Muscle of back (tissue), 11 donors: ENCODE data around the gene TMEM92. TPM values are rescaled to one million over a fixed set of nuclear protein-coding genes. Genes with fewer than 3 reads are reported as not detected.
"Not testable (repeated sequence)": the region's sequence is repeated elsewhere in the genome, so short reads cannot be mapped to it uniquely, and the experiment has no call there.

Experiments used
- DNase-seq, 3 donors: peaks; one replicate each; pipeline versions ENCODE4 v3.0.0 to v3.0.0-alpha.2; 2013
- polyA plus RNA-seq, 10 donors: library from polyadenylated mRNA; unstranded; fragments of 120-200 nt; gene quantifications; one replicate each; pipeline ENCODE4 v1.2.1, GENCODE V29; 2013; ENCODE audit not compliant: insufficient read length in 10 of 10

TMEM92 gene
- polyA plus RNA-seq, 10 donors = 0.64 to 2.1 (median 1.3) TPM

GRCh38 chr17:50273654-50274040, 619 bp upstream of the TMEM92 start:
- DNase-seq = no peak

DNA sequence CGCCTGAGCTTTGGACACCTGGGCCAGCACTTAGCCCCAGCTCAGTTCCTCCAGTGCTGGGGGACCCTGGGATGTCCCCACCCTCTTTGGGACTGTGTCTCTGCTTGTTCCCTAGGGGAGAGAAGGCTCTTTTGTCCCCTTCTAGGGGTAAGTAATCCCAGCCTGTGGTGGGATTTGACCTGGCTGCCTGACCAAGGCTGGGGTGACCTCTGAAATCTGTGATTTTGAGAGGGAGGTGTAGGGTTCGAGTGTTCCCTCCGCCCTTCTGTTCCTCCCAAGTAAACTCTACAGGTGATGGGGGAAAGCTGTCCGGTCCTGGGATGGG, 593 bp downstream of the TMEM92 start:
- no peak for DNase-seq

- no peak for DNase-seq
Observed at GRCh38 chr17:50275279-50275678, 1.0 kb downstream of the TMEM92 start.

GRCh38 chr17:50276588-50277356, 2.5 kb downstream of the TMEM92 start:
- no peak for DNase-seq

DNA sequence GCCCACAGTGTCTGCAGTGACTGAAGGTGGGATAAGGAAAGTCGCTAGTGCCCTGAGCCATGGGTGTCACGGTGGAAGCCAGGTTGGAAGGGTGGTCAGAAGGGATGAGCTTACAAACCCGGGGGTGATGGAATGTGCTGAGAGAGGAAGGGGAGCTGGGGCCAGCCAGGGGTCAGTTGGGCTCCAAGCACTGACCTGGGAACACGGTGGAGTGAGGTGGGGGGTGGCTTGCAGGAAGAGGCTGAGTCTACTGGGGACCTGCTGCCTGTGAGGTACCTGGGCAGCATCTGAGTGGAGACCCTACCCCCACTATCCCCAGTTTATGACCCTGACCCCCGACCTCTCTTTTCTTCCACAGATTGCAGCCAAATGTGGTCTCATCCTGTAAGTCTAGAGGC, 3.1 kb downstream of the TMEM92 start:
- no peak for DNase-seq

DNA sequence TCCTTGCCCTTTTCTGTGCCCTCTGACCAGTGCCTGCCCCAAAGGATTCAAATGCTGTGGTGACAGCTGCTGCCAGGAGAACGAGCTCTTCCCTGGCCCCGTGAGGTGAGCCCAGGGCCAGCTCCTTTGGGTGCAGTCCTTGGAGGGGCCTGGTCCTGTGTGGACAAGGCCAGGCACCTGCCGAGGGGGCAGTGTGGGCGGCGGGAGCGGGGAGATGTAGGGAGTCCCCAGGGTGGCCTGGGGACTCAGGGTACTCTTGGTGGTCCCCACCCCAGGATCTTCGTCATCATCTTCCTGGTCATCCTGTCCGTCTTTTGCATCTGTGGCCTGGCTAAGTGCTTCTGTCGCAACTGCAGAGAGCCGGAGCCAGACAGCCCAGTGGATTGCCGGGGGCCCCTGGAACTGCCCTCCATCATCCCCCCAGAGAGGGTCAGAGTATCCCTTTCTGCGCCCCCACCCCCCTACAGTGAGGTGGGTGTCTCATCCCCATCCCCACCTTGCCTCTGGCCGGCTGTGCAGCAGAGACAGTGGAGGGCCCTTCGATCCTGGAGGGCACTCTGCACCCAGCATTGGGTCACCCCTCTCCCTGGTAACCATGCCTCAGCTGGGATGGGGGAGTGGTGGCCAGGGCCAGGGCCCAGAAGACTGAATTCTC, 4.4 kb downstream of the TMEM92 start:
- DNase-seq = no peak

- no peak for DNase-seq
Observed at GRCh38 chr17:50279181-50279526, 4.9 kb downstream of the TMEM92 start.

DNA sequence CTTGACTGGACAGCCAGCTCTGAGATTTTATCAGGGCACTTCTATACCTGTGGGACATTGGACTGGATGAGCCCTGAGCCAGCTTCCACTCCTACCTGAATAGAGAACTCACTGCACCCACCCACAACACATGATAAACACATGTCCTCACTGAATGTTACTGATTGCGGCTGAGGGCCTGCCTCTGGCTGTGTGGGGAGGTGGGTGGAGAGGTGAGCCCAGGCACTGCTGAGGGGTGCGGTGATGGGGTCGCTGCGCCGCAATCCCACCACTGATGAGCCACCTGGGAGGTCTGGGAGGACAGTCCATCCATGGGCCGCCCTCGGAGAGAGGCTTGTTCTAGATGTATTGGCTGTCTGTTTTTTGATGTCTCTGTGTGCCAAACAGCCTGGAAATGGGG, 5.4 kb downstream of the TMEM92 start:
- no peak for DNase-seq

DNA sequence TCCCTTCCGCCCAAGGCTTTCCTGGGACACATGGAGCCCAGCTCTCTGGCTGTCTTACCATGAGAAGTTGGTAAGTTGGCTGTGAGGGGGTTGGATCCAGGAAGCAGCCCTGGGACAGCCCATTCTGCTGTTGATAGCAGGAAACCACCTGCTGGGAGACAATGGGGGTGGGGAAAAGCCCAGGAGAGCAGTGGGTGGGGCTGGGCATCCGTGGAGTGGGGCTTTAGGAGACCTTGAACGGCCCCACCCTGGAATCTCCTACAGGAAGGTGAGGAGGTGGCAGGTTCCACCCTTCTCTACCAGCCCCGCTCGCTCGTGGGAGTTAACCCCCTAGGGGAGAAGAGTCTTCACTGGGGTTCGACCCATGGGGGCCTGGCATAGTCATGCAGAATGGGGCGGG, 5.8 kb downstream of the TMEM92 start:
- DNase-seq = no peak

DNA sequence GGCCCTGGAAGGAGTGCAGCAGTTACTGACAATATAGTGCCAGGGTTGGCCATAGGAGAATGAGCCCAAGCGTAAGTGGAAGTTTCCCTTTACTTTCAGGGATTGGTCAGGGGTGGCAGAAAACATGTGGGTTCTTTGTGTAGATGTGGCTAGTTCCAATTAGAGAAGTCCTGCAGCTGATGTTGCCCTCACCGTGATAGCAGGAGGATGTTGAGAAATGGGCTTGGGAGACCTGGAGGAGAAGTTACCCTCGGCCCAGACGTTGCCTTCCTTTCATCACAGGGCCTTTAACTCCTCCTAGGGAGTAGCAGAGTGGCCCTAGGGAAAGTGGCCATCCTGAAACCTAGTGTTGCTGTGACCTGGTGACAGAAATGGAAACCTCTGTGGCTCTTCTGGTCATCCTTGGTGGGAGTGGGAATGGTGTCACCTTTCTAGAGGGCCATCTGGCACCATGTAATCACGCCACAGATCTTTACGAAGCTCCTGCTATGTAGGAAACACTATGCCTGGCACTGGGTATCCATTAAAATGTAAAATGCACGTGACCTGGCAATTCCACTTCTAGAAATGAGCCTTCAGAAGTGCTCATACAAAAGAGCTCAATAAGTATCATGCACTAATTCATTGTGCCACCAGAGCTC, 6.7 kb downstream of the TMEM92 start:
- no peak for DNase-seq

DNA sequence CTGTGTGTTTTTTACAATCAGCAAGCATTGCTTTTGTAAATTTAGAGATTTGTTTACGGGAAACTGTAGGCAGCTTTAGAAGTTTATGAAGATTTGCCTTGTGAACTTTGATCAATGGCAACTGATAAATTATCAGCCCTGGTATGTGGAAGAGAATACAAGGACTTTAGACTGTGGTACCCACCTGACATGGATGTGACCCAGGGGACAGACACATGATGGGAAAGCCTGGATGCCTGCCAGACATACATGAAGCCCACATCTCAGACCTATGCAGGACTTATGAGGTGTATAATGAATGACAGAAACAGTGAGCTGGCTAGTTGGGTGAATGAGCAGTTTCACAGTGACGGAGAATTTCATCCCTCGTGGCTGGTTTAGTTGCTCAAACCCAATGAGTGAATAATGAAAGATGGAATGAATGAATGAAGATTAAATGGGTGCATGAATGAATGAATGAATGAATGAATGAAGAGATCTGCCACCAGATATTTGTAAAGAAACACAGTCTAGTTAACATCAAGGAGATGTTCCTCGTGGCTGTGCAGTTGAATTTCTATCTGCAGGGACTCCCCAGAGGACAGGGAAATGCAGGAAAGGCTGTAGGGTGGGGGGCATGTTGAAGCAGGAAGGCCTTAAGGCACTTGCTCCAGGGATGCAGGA, 7.6 kb downstream of the TMEM92 start:
- no peak for DNase-seq

- no peak for DNase-seq
Observed at GRCh38 chr17:50283246-50283645, 9.0 kb downstream of the TMEM92 start.

- DNase-seq = no peak
Observed at GRCh38 chr17:50283714-50284113, 9.4 kb downstream of the TMEM92 start.

GRCh38 chr17:50285941-50286340, 11.7 kb downstream of the TMEM92 start:
- no peak for DNase-seq

DNA sequence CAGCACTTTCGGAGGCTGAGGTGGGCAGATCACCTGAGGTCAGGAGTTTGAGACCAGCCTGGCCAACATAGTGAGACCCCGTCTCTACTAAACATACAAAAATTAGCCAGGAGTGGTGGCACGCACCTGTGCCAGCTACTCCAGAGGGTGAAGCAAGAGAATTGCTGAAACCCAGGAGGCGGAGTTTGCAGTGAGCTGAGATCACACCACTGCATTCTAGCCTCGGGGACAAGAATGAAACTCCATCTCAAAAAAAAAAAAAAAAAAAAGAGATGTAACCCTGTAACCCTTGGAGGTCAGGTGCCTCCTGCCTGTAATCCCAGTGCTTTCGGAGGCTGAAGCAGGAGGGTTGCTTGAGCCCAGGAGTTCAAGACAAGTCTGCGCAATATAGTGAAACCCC, 13.0 kb downstream of the TMEM92 start:
- not testable (repeated sequence) for DNase-seq

DNA sequence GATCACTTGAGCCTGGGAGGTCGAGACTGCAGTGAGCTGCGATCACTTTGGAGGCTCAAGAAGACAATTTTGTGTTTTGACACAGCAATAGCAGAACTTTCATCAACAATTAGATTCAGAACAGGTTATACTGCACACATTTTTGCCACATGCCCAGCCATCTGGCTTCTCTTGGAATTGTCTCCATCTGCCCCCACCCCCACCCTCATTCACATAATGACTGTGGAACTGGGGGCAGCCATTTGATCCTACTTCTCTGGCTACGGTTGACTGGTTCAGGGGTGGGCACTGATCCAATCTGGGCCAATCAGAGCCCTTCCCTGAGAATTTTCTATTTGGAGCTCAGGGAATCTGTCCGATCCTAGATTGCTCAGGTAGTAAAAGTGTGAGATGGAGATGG, 14.0 kb downstream of the TMEM92 start:
- DNase-seq = no peak

DNA sequence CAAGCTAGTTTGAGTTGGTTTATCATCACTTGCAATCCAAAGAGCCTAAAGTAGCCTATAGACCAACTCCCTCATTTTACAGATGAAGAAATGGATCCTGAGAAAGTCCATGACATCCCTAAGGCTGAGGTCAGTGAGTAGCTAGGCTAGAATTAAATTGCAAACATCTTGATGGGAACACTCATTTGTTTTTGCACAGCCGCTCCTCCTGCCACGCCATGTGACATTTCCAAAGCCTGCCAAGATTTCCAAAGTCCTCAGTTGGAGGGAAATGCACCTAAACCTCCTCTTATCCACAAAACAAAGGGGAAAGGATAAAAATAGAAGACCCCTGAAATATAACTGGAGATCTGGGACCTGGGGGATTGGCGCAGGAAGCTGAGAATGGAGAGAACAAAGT, 15.0 kb downstream of the TMEM92 start:
- peak in 1 of 3 donors; percentile 53 for DNase-seq

DNA sequence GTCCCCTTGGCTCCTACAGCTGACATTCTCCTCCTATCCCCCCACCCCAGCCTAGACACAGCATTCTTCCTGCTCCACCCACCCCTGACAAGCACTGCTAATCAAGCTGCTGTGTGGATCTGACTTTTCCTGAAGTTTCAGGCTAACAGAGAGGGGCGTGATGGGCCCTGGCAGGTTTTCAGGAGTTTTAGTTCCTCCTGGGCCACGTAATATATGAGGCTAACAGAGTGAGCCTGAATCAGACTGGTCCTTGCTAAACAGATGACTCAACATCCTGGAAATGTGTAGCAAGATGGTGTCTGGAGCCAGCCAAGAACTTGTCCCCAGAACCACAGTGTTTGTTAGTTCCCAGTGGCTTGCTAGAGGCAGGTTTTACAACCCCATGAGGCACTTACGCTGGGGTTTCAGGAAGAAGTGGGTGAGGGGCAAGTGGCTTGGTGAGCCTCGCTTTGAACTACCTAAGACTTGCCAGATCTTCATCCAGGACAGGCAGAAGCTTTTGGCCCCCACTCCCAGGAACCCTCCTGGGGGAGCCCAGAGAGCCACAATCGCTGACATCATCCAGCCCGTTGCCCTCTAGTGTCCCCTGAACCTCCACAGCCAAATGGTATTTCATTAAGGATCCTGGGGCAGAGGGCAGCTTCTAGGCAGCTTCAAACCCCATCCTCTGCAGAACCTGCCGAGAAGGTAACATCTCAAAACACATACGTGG, 15.9 kb downstream of the TMEM92 start:
- peak; percentile 83 to 94 (median 91) for DNase-seq

GRCh38 chr17:50290933-50291332, 16.7 kb downstream of the TMEM92 start:
- DNase-seq = peak in 1 of 3 donors; percentile 50

DNA sequence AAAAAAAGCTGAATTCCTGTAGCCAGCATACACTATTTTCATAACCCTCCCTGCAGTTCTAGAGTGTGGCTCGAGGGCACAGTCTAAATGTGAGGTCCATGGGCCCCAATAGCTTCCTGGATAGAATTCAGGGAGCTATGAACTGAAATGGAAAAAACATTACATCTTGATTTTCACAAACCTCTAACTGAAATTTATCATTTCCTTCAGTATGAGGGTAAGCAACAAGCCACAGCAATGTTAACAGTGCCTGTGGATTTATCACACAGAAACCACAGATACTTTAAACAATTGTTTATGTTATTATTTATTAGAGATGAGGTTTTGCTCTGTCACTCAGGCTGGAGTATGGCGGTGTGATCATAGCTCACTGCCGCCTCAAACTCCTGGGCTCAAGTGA, 18.2 kb downstream of the TMEM92 start:
- DNase-seq = no peak

DNA sequence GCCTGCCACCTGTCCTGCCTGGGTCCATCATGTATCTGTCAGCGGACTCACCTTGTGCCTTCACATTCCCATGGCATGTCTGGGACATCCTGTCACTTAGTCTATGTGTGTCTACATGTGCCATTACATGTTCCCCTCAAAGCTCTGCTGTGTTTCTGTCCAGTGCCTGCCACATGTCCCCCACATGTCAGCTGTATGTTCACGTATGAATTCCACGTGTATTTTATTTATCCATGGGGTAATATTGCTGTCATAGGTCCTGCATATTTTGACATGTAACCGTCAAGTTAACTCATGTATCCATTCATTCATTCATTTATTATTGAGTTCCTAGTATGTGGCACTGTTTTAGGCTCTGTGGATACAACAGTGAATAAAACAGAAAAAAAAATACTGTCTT, 20.8 kb downstream of the TMEM92 start:
- no peak for DNase-seq

- DNase-seq = peak in 2 of 3 donors; percentile 67 to 73
Observed at GRCh38 chr17:50297407-50297865, 23.2 kb downstream of the TMEM92 start.
